C4-2B (cell line): ENCODE measurements around the gene WDR88.

ENCODE experiments used
- CTCF ChIP-seq: fragments of 450-650 bp; conservative IDR thresholded peaks from 2 replicates; pipeline ENCODE4 v1.5.1; 2017; ENCODE audit warnings: mild to moderate bottlenecking
- ZFX ChIP-seq: fragments of 450-650 bp; IDR thresholded peaks from 2 replicates; pipeline ENCODE4 v1.6.1; 2017

- TF ChIP-seq CTCF: no peak
- no peak for TF ChIP-seq ZFX
These were observed 7.3 kb downstream of the WDR88 start for GRCh38 chr19:33139165-33139564.
